Stimulated activated CD4-positive, alpha-beta T cell treated with anti-CD3 and anti-CD28 coated beads, Interleukin-1b, Interleukin-23, amount 100 ng/mL, for 1 hour (primary cell): Measurements from ENCODE around the gene CLN5.
"Not testable (repeated sequence)": the region's sequence is repeated elsewhere in the genome, so short reads cannot be mapped to it uniquely, and the experiment has no call there.

Experiments used
- DNase-seq, 2 donors: peaks; one replicate each; pipeline ENCODE4 v3.0.0-alpha.2; 2020; ENCODE audit warnings: low read depth in 2 of 2

Gene CLN5

GRCh38 chr13:76991796-76992547, at the start of gene CLN5:
Gene CLN5, plus strand, starts transcription at chr13:76992081. Its CDS starts 18 bp downstream, at chr13:76992099.
- DNase-seq, result peak; percentile 82 to 91

- no peak for DNase-seq
These were observed 49.5 kb upstream of the CLN5 start for GRCh38 chr13:76942363-76942762.

- DNase-seq, result no peak
These were observed 48.2 kb upstream of the CLN5 start for GRCh38 chr13:76943646-76944045.

GRCh38 chr13:76944456-76944855, 47.4 kb upstream of the CLN5 start:
- no peak for DNase-seq

GRCh38 chr13:76948149-76948548, 43.7 kb upstream of the CLN5 start, which contains the start of gene ACOD1:
Gene ACOD1, plus strand, starts transcription at chr13:76948511. Its CDS starts 48 bp downstream, at chr13:76948559.
- DNase-seq, result no peak

GRCh38 chr13:76950101-76950500, 41.8 kb upstream of the CLN5 start:
- DNase-seq, result no peak

GRCh38 chr13:76953968-76954367, 37.9 kb upstream of the CLN5 start:
- no peak for DNase-seq

GRCh38 chr13:76954538-76954937, 37.3 kb upstream of the CLN5 start:
- DNase-seq, result no peak

- DNase-seq, result no peak
These were observed 36.7 kb upstream of the CLN5 start for GRCh38 chr13:76955193-76955592.

- DNase-seq, result no peak
These were observed 36.2 kb upstream of the CLN5 start for GRCh38 chr13:76955661-76956060.

- DNase-seq, result no peak
These were observed 32.9 kb upstream of the CLN5 start for GRCh38 chr13:76958841-76959432.

GRCh38 chr13:76959734-76960133, 32.1 kb upstream of the CLN5 start:
- not testable (repeated sequence) for DNase-seq

- no peak for DNase-seq
These were observed 26.0 kb upstream of the CLN5 start for GRCh38 chr13:76965759-76966421.

GRCh38 chr13:76967031-76967430, 24.9 kb upstream of the CLN5 start:
- DNase-seq, result no peak

GRCh38 chr13:76968041-76968440, 23.8 kb upstream of the CLN5 start:
- no peak for DNase-seq

GRCh38 chr13:76969488-76970365, 22.2 kb upstream of the CLN5 start:
- no peak for DNase-seq

GRCh38 chr13:76971215-76971614, 20.7 kb upstream of the CLN5 start:
- DNase-seq, result no peak

- no peak for DNase-seq
These were observed 19.7 kb upstream of the CLN5 start for GRCh38 chr13:76971851-76972829.

- DNase-seq, result no peak
These were observed 17.8 kb upstream of the CLN5 start for GRCh38 chr13:76973920-76974617.

GRCh38 chr13:76974618-76974975, 17.3 kb upstream of the CLN5 start:
- no peak for DNase-seq
